GM12878 (cell line): ENCODE data around the gene CCT6B. TPM values are rescaled to one million over a fixed set of nuclear protein-coding genes. Genes with fewer than 3 reads are reported as not detected.

Experiments
- ATAC-seq: fragments of 200-7000 bp; cut with Tn5 transposase; 3 replicates; pipeline ENCODE4 v1.9.1; 2020; ENCODE audit warnings: mild to moderate bottlenecking, moderate library complexity
- BruUV-seq: library from RNA; stranded (reverse); fragments of 400-500 nt; replicated peaks from 2 replicates; lab custom pipeline; 2021; lab: Mats Ljungman, UMichigan
- CTCF ChIA-PET: fragments of 300-600 bp; sonication (Branson Sonifier 250); formaldehyde crosslinking; extraction: SDS; loops from one replicate; lab custom pipeline; 2021; ENCODE audit warnings: inconsistent platforms; lab: Yijun Ruan, JAX
- POLR2A ChIA-PET: fragments of 350-600 bp; formaldehyde crosslinking; extraction: SDS; loops from one replicate; lab custom pipeline; 2021; ENCODE audit warnings: inconsistent platforms; lab: Charles Lee
- RAD21 ChIA-PET: fragments of 300-600 bp; sonication (Branson Sonifier 250); formaldehyde crosslinking; loops from one replicate; lab custom pipeline; 2023; ENCODE audit warnings: antibody characterized with exemption; ENCODE audit not compliant: unreplicated experiment; lab: Charles Lee
- SMC1A ChIA-PET: fragments of 300-600 bp; sonication (Branson Sonifier 250); formaldehyde crosslinking; loops from one replicate; lab custom pipeline; 2023; ENCODE audit not compliant: unreplicated experiment, uncharacterized antibody; lab: Charles Lee
- DNase-seq: peaks from one replicate; pipeline ENCODE4 v3.0.0-alpha.2; 2011; ENCODE audit warnings: low read depth, low spot score
- FAIRE-seq: peaks from 3 replicates; lab custom pipeline; 2011; peaks lifted over from hg19 to GRCh38; lab: Jason Lieb, UNC
- H2AFZ ChIP-seq: 2 replicates; pipeline ENCODE4 v1.6.0; 2011; ENCODE audit warnings: low read depth, low read length, control low read depth; ENCODE audit not compliant: control insufficient read depth
- H3K27ac ChIP-seq: 2 replicates; pipeline ENCODE4 v1.5.1; 2011; ENCODE audit warnings: control low read depth; ENCODE audit not compliant: control insufficient read depth, insufficient read depth
- H3K27me3 ChIP-seq, 2 experiments: replicated peaks in 1 of 2; 2 replicates each; pipeline versions ENCODE4 v1.6.0 to v1.6.1; 2011; ENCODE audit warnings: low read length in 1 of 2; ENCODE audit not compliant: control insufficient read depth in 2 of 2, insufficient read depth in 2 of 2
- H3K36me3 ChIP-seq, 2 experiments: 2 replicates each; pipeline ENCODE4 v1.5.1; 2011; ENCODE audit warnings: low read length in 1 of 2; ENCODE audit not compliant: control insufficient read depth in 2 of 2, insufficient read depth in 2 of 2
- H3K4me1 ChIP-seq: 2 replicates; pipeline ENCODE4 v1.6.1; 2011; ENCODE audit warnings: mild to moderate bottlenecking, low read length, moderate library complexity, mixed read lengths; ENCODE audit not compliant: control insufficient read depth, insufficient read depth
- H3K4me2 ChIP-seq: 2 replicates; pipeline ENCODE4 v1.6.0; 2011; ENCODE audit warnings: control low read depth; ENCODE audit not compliant: control insufficient read depth, insufficient read depth
- H3K4me3 ChIP-seq: fragments of 200-600 bp; sonication (generic); 2 replicates; pipeline ENCODE4 v1.5.1; 2016
- H3K79me2 ChIP-seq: 2 replicates; pipeline ENCODE4 v1.6.0; 2011; ENCODE audit warnings: low read length; ENCODE audit not compliant: control insufficient read depth, insufficient read depth
- H3K9ac ChIP-seq: 2 replicates; pipeline ENCODE4 v1.8.0; 2011; ENCODE audit warnings: low read length, control low read depth, mixed read lengths; ENCODE audit not compliant: control insufficient read depth, insufficient read depth
- H3K9me3 ChIP-seq: replicated peaks from 3 replicates; pipeline ENCODE4 v1.5.1; 2011; ENCODE audit warnings: mild to moderate bottlenecking, low read length; ENCODE audit not compliant: control insufficient read depth, insufficient read depth
- H4K20me1 ChIP-seq: 2 replicates; pipeline ENCODE4 v1.6.0; 2011; ENCODE audit not compliant: control insufficient read depth, insufficient read depth
- HDGF ChIP-seq: fragments of 450-650 bp; IDR thresholded peaks from 2 replicates; pipeline ENCODE4 v1.6.1; 2016; ENCODE audit warnings: antibody characterized with exemption
- KAT2A ChIP-seq: conservative IDR thresholded peaks from 2 replicates; pipeline ENCODE4 v1.6.1; 2011; ENCODE audit warnings: low read depth, low read length; ENCODE audit not compliant: control insufficient read depth
- LARP7 ChIP-seq: fragments of 450-650 bp; IDR thresholded peaks from 2 replicates; pipeline ENCODE4 v1.6.1; 2017; ENCODE audit warnings: mild to moderate bottlenecking
- PAX5 ChIP-seq: IDR thresholded peaks from 2 replicates; pipeline ENCODE4 v1.6.1; 2011; ENCODE audit warnings: low read depth, low read length, borderline replicate concordance
- POLR2A ChIP-seq: IDR thresholded peaks from 2 replicates; pipeline ENCODE4 v1.6.1; 2011; ENCODE audit warnings: low read depth, mild to moderate bottlenecking, low read length
- POLR2AphosphoS5 ChIP-seq: IDR thresholded peaks from 2 replicates; pipeline ENCODE4 v1.6.1; 2011; ENCODE audit warnings: mild to moderate bottlenecking, low read length, inconsistent platforms
- WGBS: methylation state at CpG from one replicate; pipeline ENCODE4 v1.1.6; 2016; ENCODE audit warnings: low lambda C conversion rate; ENCODE audit not compliant: insufficient replicate concordance, insufficient coverage; ENCODE audit errors: missing lambda C conversion rate; 5-methylcytosine and 5-hydroxymethylcytosine counted together
- in situ Hi-C: fragments of 300-500 bp; cut with MboI; formaldehyde crosslinking; loops from 9 replicates; pipeline ENCODE4 v1.14.3; 2018; ENCODE audit warnings: mixed read lengths
- intact Hi-C: fragments of 100-400 bp; cut with micrococcal nuclease; formaldehyde crosslinking; loops from one replicate; pipeline ENCODE4 v1.14.2; 2022; ENCODE audit not compliant: unreplicated experiment
- polyA plus RNA-seq, 11 experiments: library from polyadenylated mRNA; depleted of rRNA in 4 of 11; unstranded in 6 of 11; stranded (reverse) in 5 of 11; fragments of >200 nt; fragmentation: Nextera tagmentation in 4 of 11; fragmentation: Illumina TruSeq in 1 of 11; extraction: Ambion mirVana in 4 of 11; extraction: Trizol in 1 of 11; gene quantifications; 1 replicate in 1 of 11; 2 replicates in 10 of 11; pipeline versions ENCODE4 v1.2.1 to v1.2.3, GENCODE V29; 2011 to 2016; ENCODE audit warnings: inconsistent platforms in 2 of 11, missing spikeins in 2 of 11, low read depth in 1 of 11
- total RNA-seq, 4 experiments: library from RNA; depleted of rRNA in 3 of 4; stranded (reverse); fragments of >200 nt in 3 of 4; fragmentation: Illumina TruSeq in 1 of 4; extraction: Trizol in 1 of 4; gene quantifications; 2 replicates each; pipeline versions ENCODE4 v1.2.1 to v1.2.3, GENCODE V29; 2013 to 2021

The CCT6B gene
- total and polyA plus RNA-seq, 10 of the 15 experiments (the other 5 are each of a cell fraction or from before 2014, with no cell fraction given) = 1.6 to 6.1 (median 2.6) TPM

GRCh38 chr17:35006345-35006744 lies 45.1 kb upstream of the CCT6B start:
- no peak for TF ChIP-seq PAX5
- TF ChIP-seq POLR2AphosphoS5 = peak; percentile 60; the same call in 1 of the 2 replicates
- no peak for TF ChIP-seq LARP7
- peak; percentile 26; the same call in 1 of the 2 replicates for TF ChIP-seq POLR2A
- TF ChIP-seq KAT2A = no peak
- Histone ChIP-seq H3K27me3 (no peaks in the 10 kb centered on the region), H2AFZ (no peak overlapping the region), H3K36me3 (peaks cover 12 to 27% of the 10 kb centered on the region in 2 experiments; a peak in 3 of 4 replicates), H3K9ac (no peak overlapping the region), H3K4me2 (no peak overlapping the region), H3K4me1 (no peaks in the 10 kb centered on the region), H4K20me1 (no peaks in the 10 kb centered on the region), H3K27ac (no peak overlapping the region), H3K79me2 (no peaks in the 10 kb centered on the region), H3K4me3 (no peak overlapping the region), H3K9me3 (no peaks in the 10 kb centered on the region)
- ATAC-seq = no peak
- SMC1A ChIA-PET = no interaction called here
- no peak for DNase-seq
- no TSS peak for BruUV-seq
- intact Hi-C loops (no loop called here), in situ Hi-C loops (no loop called here)
- FAIRE-seq = no peak
- POLR2A ChIA-PET = no interaction called here
- RAD21 ChIA-PET = no interaction called here
- CTCF ChIA-PET = no interaction called here
- WGBS = 93% methylated on average over 4 of the region's 4 CpGs

DNA sequence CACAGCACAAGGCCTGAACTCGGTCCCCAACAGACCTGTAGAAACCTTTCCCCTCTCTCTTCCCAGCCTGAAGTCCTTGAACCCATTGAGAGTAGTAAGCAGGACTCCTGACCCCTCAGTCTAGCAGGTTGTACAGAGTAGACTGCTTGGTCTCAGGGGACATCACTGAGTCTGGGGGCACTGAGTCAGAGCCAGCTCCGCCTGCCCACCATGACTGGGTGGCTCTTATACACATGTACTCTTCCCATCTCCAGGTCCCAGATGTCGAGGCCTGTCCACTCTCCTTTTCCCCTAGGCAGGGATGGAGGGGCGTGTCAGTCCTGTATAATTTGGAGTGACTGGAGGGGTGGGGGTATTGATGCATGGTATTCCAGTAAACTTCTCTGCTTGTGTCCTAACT lies 42.5 kb upstream of the CCT6B start:
- FAIRE-seq = no peak
- in situ Hi-C loops (no loop called here), intact Hi-C loops (no loop called here)
- Histone ChIP-seq H3K36me3 (peaks cover 15 to 20% of the 10 kb centered on the region in 2 experiments; a peak in 3 of 4 replicates), H2AFZ (no peak overlapping the region), H3K4me1 (no peaks in the 10 kb centered on the region), H3K4me3 (no peak overlapping the region), H3K27me3 (no peaks in the 10 kb centered on the region), H3K27ac (no peak overlapping the region), H3K9ac (no peak overlapping the region), H3K9me3 (no peaks in the 10 kb centered on the region), H3K4me2 (no peak overlapping the region), H3K79me2 (no peaks in the 10 kb centered on the region), H4K20me1 (no peaks in the 10 kb centered on the region)
- ChIA-PET RAD21 (no interaction called here), CTCF (no interaction called here), SMC1A (interaction anchor here (1.9 kb wide), 1 partner anchor 115 kb away, joined by 6 read pairs; no protein-coding TSS in a partner anchor), POLR2A (no interaction called here)
- BruUV-seq = no TSS peak
- no peak for DNase-seq
- TF ChIP-seq HDGF (no peak), POLR2AphosphoS5 (peak; percentile 26; the same call in 1 of the 2 replicates)
- ATAC-seq = no peak
- 84% methylated on average over 4 of the region's 4 CpGs for WGBS
